ENCODE data around the gene RFX8.

GRCh38 chr2:101432411-101433181, 42.3 kb downstream of the RFX8 start:
- TF ChIP-seq CTCF (IDR thresholded peaks at IDR 0.05) (no peak), EP300 (IDR thresholded peaks at IDR 0.05) (no peak), POLR2A (IDR thresholded peaks at IDR 0.05) (no peak)

Measured in stomach (tissue), 4 donors.